Measurements from ENCODE around the gene CA10. TPM values are rescaled to one million over a fixed set of nuclear protein-coding genes. Genes with fewer than 3 reads are reported as not detected.
A peak's percentile ranks its signal among the peaks of the same experiment; 100 is the strongest.

Gene CA10
- total RNA-seq, 1 experiment from 2014 or later = not detected

DNA sequence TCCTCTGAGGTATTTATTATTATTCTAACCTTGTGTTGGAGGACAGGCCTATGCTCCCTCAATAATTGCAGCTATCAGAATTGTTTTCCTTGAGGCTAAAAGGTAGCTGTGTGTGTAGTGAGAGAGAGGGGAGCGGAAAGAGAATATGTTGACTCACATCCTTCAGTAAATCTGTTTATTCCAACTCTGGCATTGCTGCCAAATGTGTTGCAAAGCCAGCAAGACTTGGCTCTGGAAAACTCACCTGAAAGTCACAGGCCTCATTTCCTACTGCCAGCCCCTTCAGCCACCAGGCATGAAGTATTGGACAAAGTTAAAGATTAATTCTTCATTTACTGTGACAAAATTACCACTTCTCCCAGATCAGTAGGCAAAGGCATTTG is 9.6 kb downstream of the CA10 start:
- Mint-ChIP-seq H3K27ac (ENCODE audit: unreplicated experiment) (peak overlapping the region; percentile 84), H3K9me3 (ENCODE audit: low read depth, unreplicated experiment) (peaks cover 3% of the 10 kb centered on the region), H3K4me3 (ENCODE audit: low read depth, unreplicated experiment) (peak overlapping the region; percentile 13), H3K27me3 (ENCODE audit: unreplicated experiment) (no peaks in the 10 kb centered on the region), H3K36me3 (ENCODE audit: insufficient read depth, unreplicated experiment) (peaks cover 7% of the 10 kb centered on the region), H3K4me1 (ENCODE audit: low read depth, unreplicated experiment) (peaks cover 57% of the 10 kb centered on the region)
- peak; percentile 75 for DNase-seq
- intact Hi-C loops (cut with micrococcal nuclease; ENCODE audit: unreplicated experiment) = loop anchor here (2.0 kb wide), 1 partner anchor 158 kb away; no protein-coding TSS in a partner anchor
- no TSS peak for BruUV-seq (replicated peaks)
- CTCF ChIA-PET = interaction anchor here (0.6 to 1.2 kb wide), 5 partner anchors 11 to 385 kb away, joined by 3 to 7 read pairs (median 3); no protein-coding TSS in a partner anchor
- TF ChIP-seq, protein P1, sequence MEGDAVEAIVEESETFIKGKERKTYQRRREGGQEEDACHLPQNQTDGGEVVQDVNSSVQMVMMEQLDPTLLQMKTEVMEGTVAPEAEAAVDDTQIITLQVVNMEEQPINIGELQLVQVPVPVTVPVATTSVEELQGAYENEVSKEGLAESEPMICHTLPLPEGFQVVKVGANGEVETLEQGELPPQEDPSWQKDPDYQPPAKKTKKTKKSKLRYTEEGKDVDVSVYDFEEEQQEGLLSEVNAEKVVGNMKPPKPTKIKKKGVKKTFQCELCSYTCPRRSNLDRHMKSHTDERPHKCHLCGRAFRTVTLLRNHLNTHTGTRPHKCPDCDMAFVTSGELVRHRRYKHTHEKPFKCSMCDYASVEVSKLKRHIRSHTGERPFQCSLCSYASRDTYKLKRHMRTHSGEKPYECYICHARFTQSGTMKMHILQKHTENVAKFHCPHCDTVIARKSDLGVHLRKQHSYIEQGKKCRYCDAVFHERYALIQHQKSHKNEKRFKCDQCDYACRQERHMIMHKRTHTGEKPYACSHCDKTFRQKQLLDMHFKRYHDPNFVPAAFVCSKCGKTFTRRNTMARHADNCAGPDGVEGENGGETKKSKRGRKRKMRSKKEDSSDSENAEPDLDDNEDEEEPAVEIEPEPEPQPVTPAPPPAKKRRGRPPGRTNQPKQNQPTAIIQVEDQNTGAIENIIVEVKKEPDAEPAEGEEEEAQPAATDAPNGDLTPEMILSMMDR (IDR thresholded peaks at IDR 0.05; ENCODE audit: unreplicated experiment) = no peak

DNA sequence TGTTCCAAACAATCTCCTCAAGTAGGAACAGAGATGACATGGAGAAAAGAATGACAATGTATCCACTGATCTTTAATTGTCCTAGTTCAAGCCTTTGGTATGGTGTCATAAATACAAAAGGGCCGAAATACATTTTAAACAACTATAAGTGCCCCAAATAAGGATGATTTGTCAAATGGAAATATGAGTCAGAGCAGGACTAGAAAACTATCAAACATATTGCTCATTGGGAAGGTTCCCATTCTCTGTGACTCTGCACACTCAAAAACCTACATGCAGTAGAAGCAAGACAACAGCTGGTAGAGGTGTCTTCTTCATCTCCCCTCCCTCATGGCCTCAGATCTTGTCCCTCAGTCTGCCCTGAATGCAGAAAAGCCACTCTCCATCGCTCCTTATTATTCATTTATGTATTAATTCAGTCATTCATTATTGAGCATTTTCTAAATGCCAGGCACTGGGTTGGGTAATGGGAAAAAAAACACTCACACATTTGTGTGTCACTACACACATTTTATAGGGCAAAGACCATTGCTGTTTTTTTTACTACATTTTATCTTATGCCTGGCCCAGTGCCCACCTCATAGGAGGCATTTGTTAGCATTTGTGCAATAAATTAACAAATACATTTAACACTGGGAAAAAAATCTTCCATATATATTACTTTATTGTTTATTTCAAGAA is 10.1 kb downstream of the CA10 start:
- Mint-ChIP-seq H3K9me3 (ENCODE audit: low read depth, unreplicated experiment) (peaks cover 3% of the 10 kb centered on the region), H3K27ac (ENCODE audit: unreplicated experiment) (peak overlapping the region; percentile 84)

DNA sequence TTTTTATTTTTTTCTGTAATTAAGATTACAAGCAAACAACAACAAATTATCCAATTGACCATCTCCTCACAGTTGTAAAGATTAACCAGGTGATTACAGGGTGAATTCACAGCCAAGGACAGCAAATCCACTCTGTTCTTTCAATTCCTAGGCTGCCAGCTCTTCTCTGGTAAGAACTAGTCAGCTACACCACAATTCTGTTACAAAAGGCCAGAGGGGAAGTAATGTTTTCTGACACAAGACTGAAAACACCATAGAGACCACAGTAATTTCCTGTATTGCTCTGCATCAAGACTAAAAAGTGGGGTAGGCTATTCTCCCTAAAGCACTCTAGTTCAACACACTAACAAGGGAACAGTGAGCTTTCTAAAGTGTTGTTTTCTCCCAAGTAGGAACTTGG is 10.6 kb downstream of the CA10 start:
- H3K4me1 Mint-ChIP-seq (ENCODE audit: low read depth, unreplicated experiment) = peaks cover 62% of the 10 kb centered on the region
- H3K4me3 Mint-ChIP-seq (ENCODE audit: low read depth, unreplicated experiment) = peak overlapping the region; percentile 13
- H3K9me3 Mint-ChIP-seq (ENCODE audit: low read depth, unreplicated experiment) = peaks cover 3% of the 10 kb centered on the region
- DNase-seq = no peak
- peaks cover 7% of the 10 kb centered on the region for H3K36me3 Mint-ChIP-seq (ENCODE audit: insufficient read depth, unreplicated experiment)
- CTCF ChIA-PET = interaction anchor here (1.2 kb wide), 1 partner anchor 10 kb away, joined by 4 read pairs; no protein-coding TSS in a partner anchor
- no peaks in the 10 kb centered on the region for H3K27me3 Mint-ChIP-seq (ENCODE audit: unreplicated experiment)
- TF ChIP-seq, protein P1 (IDR thresholded peaks at IDR 0.05; ENCODE audit: unreplicated experiment) = no peak
- BruUV-seq (replicated peaks) = no TSS peak
- peak overlapping the region; percentile 84 for H3K27ac Mint-ChIP-seq (ENCODE audit: unreplicated experiment)
- intact Hi-C loops (cut with micrococcal nuclease; ENCODE audit: unreplicated experiment) = loop anchor here (2.0 kb wide), 1 partner anchor 159 kb away; no protein-coding TSS in a partner anchor

More for the DNA sequence above, 10.1 kb downstream of the CA10 start:
- TF ChIP-seq, protein P1 (IDR thresholded peaks at IDR 0.05; ENCODE audit: unreplicated experiment) = no peak
- H3K4me1 Mint-ChIP-seq (ENCODE audit: low read depth, unreplicated experiment) = peaks cover 62% of the 10 kb centered on the region
- intact Hi-C loops (cut with micrococcal nuclease; ENCODE audit: unreplicated experiment) = loop anchor here (2.0 kb wide), 1 partner anchor 158 kb away; no protein-coding TSS in a partner anchor
- peak overlapping the region; percentile 13 for H3K4me3 Mint-ChIP-seq (ENCODE audit: low read depth, unreplicated experiment)
- H3K36me3 Mint-ChIP-seq (ENCODE audit: insufficient read depth, unreplicated experiment) = peaks cover 7% of the 10 kb centered on the region
- CTCF ChIA-PET = interaction anchor here (1.0 to 1.2 kb wide), 4 partner anchors 10 to 384 kb away, joined by 3 to 7 read pairs (median 4); no protein-coding TSS in a partner anchor
- peak; percentile 35 for DNase-seq
- no peaks in the 10 kb centered on the region for H3K27me3 Mint-ChIP-seq (ENCODE audit: unreplicated experiment)
- BruUV-seq (replicated peaks) = no TSS peak

DNA sequence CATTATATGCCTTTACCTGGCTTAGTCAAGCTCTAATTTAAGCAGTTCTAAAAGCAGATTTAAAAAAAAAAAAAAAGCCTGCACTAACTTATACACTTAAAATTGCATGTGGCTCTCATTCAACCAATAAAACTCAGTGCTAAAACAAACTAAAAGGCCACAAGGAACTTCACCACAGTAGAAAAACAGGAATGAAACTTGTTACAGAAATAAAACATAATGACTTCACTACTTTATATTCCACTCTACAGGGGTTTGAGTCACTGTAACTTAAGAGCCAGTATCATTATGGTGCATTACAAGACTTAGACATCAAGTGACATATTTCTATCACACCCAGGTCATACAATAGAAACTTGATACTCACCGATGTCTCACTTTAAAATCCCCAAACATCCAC is 11.1 kb downstream of the CA10 start:
- no TSS peak for BruUV-seq (replicated peaks)
- Mint-ChIP-seq H3K27ac (ENCODE audit: unreplicated experiment) (peak overlapping the region; percentile 84), H3K4me3 (ENCODE audit: low read depth, unreplicated experiment) (no peak overlapping the region), H3K9me3 (ENCODE audit: low read depth, unreplicated experiment) (peaks cover 3% of the 10 kb centered on the region), H3K36me3 (ENCODE audit: insufficient read depth, unreplicated experiment) (peaks cover 7% of the 10 kb centered on the region), H3K4me1 (ENCODE audit: low read depth, unreplicated experiment) (peaks cover 62% of the 10 kb centered on the region), H3K27me3 (ENCODE audit: unreplicated experiment) (no peaks in the 10 kb centered on the region)
- intact Hi-C loops (cut with micrococcal nuclease; ENCODE audit: unreplicated experiment) = no loop called here
- TF ChIP-seq, protein P1 (IDR thresholded peaks at IDR 0.05; ENCODE audit: unreplicated experiment) = no peak
- CTCF ChIA-PET = interaction anchor here (0.6 kb wide), 2 partner anchors 10 to 104 kb away, joined by 3 to 5 read pairs; no protein-coding TSS in a partner anchor
- no peak for DNase-seq

All from Calu3 (cell line).